Aorta (tissue), 5 donors: Measurements from ENCODE around the gene KCNJ12. TPM values are rescaled to one million over a fixed set of nuclear protein-coding genes. Genes with fewer than 3 reads are reported as not detected.
"Not testable (repeated sequence)": the region's sequence is repeated elsewhere in the genome, so short reads cannot be mapped to it uniquely, and the experiment has no call there.

ENCODE experiments used
- ATAC-seq: fragments of 200-7000 bp; cut with Tn5 transposase; one replicate; pipeline ENCODE4 v1.9.1; 2022; ENCODE audit warnings: moderate library complexity; ENCODE audit not compliant: low FRiP score
- DNase-seq, 2 donors: peaks; one replicate each; pipeline ENCODE4 v3.0.0-alpha.2; 2020
- H3K27ac ChIP-seq, 2 donors: one replicate each; pipeline ENCODE4 v1.5.1; 2013; ENCODE audit warnings: low read length in 2 of 2, mild to moderate bottlenecking in 2 of 2, moderate library complexity in 2 of 2, control low read depth in 1 of 2, inconsistent platforms in 1 of 2, low read depth in 1 of 2
- H3K27me3 ChIP-seq, 2 donors: one replicate each; pipeline ENCODE4 v1.6.1; 2013; ENCODE audit warnings: control low read depth in 1 of 2, low read length in 1 of 2, mild to moderate bottlenecking in 1 of 2, moderate library complexity in 1 of 2; ENCODE audit not compliant: insufficient read depth in 2 of 2, control insufficient read depth in 1 of 2
- H3K36me3 ChIP-seq, 2 donors: one replicate each; pipeline ENCODE4 v1.6.1; 2013; ENCODE audit warnings: control low read depth in 1 of 2, low read length in 1 of 2, mild to moderate bottlenecking in 1 of 2; ENCODE audit not compliant: insufficient read depth in 2 of 2, control insufficient read depth in 1 of 2
- H3K4me1 ChIP-seq, 2 donors: one replicate each; pipeline ENCODE4 v1.6.1; 2013; ENCODE audit warnings: low read length in 2 of 2, control low read depth in 1 of 2, mild to moderate bottlenecking in 1 of 2, moderate library complexity in 1 of 2; ENCODE audit not compliant: insufficient read depth in 2 of 2, control insufficient read depth in 1 of 2
- H3K4me3 ChIP-seq, 2 donors: one replicate each; pipeline ENCODE4 v1.5.1; 2013; ENCODE audit warnings: low read length in 2 of 2, control low read depth in 1 of 2, mild to moderate bottlenecking in 1 of 2
- H3K9me3 ChIP-seq: one replicate; pipeline ENCODE4 v1.6.1; 2013; ENCODE audit warnings: mild to moderate bottlenecking, low read length; ENCODE audit not compliant: control insufficient read depth
- WGBS, 2 donors: extraction: QIAGEN DNeasy Blood & Tissue Kit; methylation state at CpG; one replicate each; pipeline ENCODE4 v1.1.7; 2013; 5-methylcytosine and 5-hydroxymethylcytosine counted together
- intact Hi-C, 2 donors: fragments of 100-400 bp; cut with DNase I; formaldehyde crosslinking; loops; one replicate each; pipeline versions ENCODE4 v1.14.2 to v1.15.0; 2022
- polyA plus RNA-seq, 2 donors: library from polyadenylated mRNA; stranded (reverse); fragments of 200-250 nt; gene quantifications; one replicate each; pipeline ENCODE4 v1.2.3, GENCODE V29; 2013
- total RNA-seq, 2 donors: library from RNA; stranded (reverse); fragmentation: NEBNext Ultra II Directional; extraction: Animal tissue kit (Norgen Biotek cat#: 25700); gene quantifications; one replicate each; pipeline ENCODE4 v1.2.1, GENCODE V29; 2021
- donor health status: healthy with polysubstance abuse.
- donor health status: Bipolar disorder and iron deficiency.
- donor health status: DM: no; HTN: no; CAD: no.
- donor health status: DM: no; HTN: no; CAD: no.
- donor health status: DM: yes; HTN: yes; CAD: no.

KCNJ12 gene
- total and polyA plus RNA-seq, 4 donors: 0.13 to 4.0 (median 2.9) TPM; not detected in 1

GRCh38 chr17:21451975-21452374, 75.8 kb downstream of the KCNJ12 start:
- no peaks in the 10 kb centered on the region for H3K4me1 ChIP-seq
- H3K4me3 ChIP-seq: no peak overlapping the region
- intact Hi-C loops: loop anchor here in 1 of 2 donors (5.0 to 10.0 kb wide), 3 partner anchors 137 to 327 kb away; partner anchors contain the start of genes DHRS7B and MAP2K3
- DNase-seq: no peak
- no peaks in the 10 kb centered on the region for H3K36me3 ChIP-seq
- no peak overlapping the region for H3K27ac ChIP-seq
- H3K9me3 ChIP-seq: no peaks in the 10 kb centered on the region
- WGBS, 2 donors: 60 to 63% methylated on average over 9 of the region's 9 CpGs
- H3K27me3 ChIP-seq: no peaks in the 10 kb centered on the region
- no peak for ATAC-seq

DNA sequence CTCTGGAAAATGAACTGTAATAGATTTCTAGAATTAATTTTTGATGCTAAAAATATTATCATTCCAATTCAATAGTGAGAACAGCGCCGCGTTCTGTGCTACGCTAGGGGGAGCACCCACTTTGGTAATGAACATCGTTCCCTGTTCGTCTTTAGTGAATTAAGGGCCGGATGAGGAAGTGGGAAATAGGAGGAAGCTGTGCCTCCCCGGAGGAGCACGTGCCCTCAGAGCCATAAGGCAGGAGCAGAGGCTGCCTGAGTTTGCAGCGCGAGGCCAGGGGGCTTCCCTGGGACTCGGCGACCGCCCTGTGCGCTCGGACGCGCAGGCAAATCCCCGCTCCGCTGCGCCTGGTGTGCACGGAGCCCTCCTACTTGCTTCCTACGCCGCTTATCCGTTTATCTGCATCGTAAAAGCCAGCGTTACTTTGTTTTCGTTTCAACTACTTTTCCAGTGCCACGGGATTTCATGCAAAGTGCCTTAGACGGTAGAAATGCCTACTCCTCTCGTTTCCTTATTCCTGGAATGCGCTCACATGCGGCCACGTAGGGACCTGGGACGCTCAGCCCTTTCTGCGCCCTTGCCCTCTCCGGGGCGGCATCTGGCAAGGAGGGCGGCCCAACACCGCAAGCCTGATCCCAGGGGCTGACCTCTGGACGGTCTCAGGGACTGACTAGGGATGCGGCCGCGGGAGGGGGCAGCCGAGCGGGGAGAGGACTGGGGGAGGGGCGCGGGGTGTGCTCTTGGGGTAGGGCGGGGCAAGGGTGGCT, 76.4 kb downstream of the KCNJ12 start:
- Histone ChIP-seq H3K9me3 (no peaks in the 10 kb centered on the region), H3K4me1 (no peaks in the 10 kb centered on the region), H3K27ac (no peak overlapping the region), H3K36me3 (no peaks in the 10 kb centered on the region), H3K27me3 (no peaks in the 10 kb centered on the region), H3K4me3 (peak overlapping the region in 1 of 2 donors; percentile 4)
- DNase-seq (peak in 1 of 2 donors; percentile 74), ATAC-seq (peak; percentile 80)
- 2 to 4% methylated on average over 48 to 49 of the region's 49 CpGs for WGBS, 2 donors
- intact Hi-C loops: loop anchor here in 1 of 2 donors (5.0 to 10.0 kb wide), 3 partner anchors 138 to 328 kb away; partner anchors contain the start of genes DHRS7B and MAP2K3

DNA sequence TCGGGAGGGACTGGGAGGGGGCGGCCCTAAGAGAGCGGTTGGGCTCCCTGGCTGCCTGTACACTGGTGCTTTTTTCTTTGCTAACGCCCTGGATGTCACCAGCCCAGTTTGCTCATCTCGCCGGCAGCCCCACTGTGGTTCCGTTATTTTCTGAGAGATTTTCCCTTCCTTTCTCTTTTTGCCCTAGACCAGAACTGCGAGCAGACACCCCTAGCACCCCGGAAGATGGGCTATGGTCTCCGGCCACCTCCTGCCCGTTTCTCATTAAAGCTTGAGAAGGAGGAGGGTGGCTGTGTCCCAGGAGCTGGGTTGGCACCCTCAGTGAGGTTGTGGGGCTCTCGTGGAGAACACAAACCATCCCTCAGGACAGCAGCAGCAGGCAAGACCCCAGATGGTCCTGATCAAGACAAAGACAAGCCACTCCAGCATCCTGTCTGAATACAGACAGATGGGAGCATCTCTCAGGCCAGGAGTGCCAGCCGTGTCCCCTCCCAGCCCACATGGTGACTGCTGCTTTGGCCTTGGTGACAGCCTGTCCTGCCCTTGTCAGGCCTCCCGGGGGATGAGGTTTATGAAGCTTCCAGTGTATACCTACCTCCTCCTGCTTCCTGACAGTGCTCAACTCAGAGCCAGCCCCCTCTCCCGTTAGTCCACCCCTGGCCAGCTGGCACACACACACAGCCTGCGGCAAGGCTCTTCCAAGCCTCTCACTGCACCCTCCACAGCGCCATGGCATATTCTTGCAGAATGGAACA, 77.2 kb downstream of the KCNJ12 start:
- Histone ChIP-seq H3K4me1 (no peaks in the 10 kb centered on the region), H3K36me3 (no peaks in the 10 kb centered on the region), H3K27ac (no peak overlapping the region), H3K4me3 (no peak overlapping the region), H3K27me3 (no peaks in the 10 kb centered on the region), H3K9me3 (no peaks in the 10 kb centered on the region)
- peak; percentile 9 for ATAC-seq
- no peak for DNase-seq
- intact Hi-C loops: loop anchor here in 1 of 2 donors (5.0 to 10.0 kb wide), 3 partner anchors 139 to 329 kb away; partner anchors contain the start of genes DHRS7B and MAP2K3
- WGBS, 2 donors: 63 to 69% methylated on average over 14 to 17 of the region's 17 CpGs

- 91 to 92% methylated on average over 5 of the region's 5 CpGs for WGBS, 2 donors
- not testable (repeated sequence) for H3K9me3 ChIP-seq
- intact Hi-C loops: loop anchor here in 1 of 2 donors (5.0 to 10.0 kb wide), 3 partner anchors 139 to 329 kb away; partner anchors contain the start of genes DHRS7B and MAP2K3
These were observed 77.8 kb downstream of the KCNJ12 start for GRCh38 chr17:21454006-21454405.

GRCh38 chr17:21454441-21454840, 78.3 kb downstream of the KCNJ12 start:
- ATAC-seq (no peak), DNase-seq (no peak)
- H3K4me3 ChIP-seq: no peak overlapping the region
- no peaks in the 10 kb centered on the region for H3K4me1 ChIP-seq
- intact Hi-C loops: loop anchor here in 1 of 2 donors (5.0 to 10.0 kb wide), 3 partner anchors 140 to 330 kb away; partner anchors contain the start of genes DHRS7B and MAP2K3
- no peaks in the 10 kb centered on the region for H3K27me3 ChIP-seq
- no peaks in the 10 kb centered on the region for H3K9me3 ChIP-seq
- H3K36me3 ChIP-seq: no peaks in the 10 kb centered on the region
- 87 to 92% methylated on average over 4 of the region's 4 CpGs for WGBS, 2 donors
- H3K27ac ChIP-seq: no peak overlapping the region

More at GRCh38 chr17:21454006-21454405, 77.8 kb downstream of the KCNJ12 start:
- not testable (repeated sequence) for H3K36me3 ChIP-seq, H3K4me3 ChIP-seq, DNase-seq, H3K27ac ChIP-seq, ATAC-seq, H3K27me3 ChIP-seq, H3K4me1 ChIP-seq

GRCh38 chr17:21455761-21456160, 79.6 kb downstream of the KCNJ12 start:
- Histone ChIP-seq H3K27ac (no peak overlapping the region), H3K36me3 (no peaks in the 10 kb centered on the region), H3K4me3 (no peak overlapping the region), H3K9me3 (no peaks in the 10 kb centered on the region), H3K4me1 (no peaks in the 10 kb centered on the region), H3K27me3 (no peaks in the 10 kb centered on the region)
- DNase-seq (no peak), ATAC-seq (no peak)
- intact Hi-C loops: loop anchor here (2.0 to 10.0 kb wide), 5 partner anchors 55 to 331 kb away; partner anchors contain the start of genes DHRS7B (in 1 of the 2) and MAP2K3 (in 1 of the 2)
- WGBS, 2 donors: 88 to 97% methylated on average over 6 of the region's 6 CpGs

GRCh38 chr17:21456449-21456848, 80.3 kb downstream of the KCNJ12 start:
- not testable (repeated sequence) for H3K9me3 ChIP-seq, H3K36me3 ChIP-seq, ATAC-seq, H3K4me3 ChIP-seq, H3K27ac ChIP-seq, DNase-seq, H3K4me1 ChIP-seq, H3K27me3 ChIP-seq
- intact Hi-C loops: loop anchor here (2.0 to 10.0 kb wide), 5 partner anchors 54 to 332 kb away; partner anchors contain the start of genes DHRS7B (in 1 of the 2) and MAP2K3 (in 1 of the 2)
- 78 to 80% methylated on average over 5 of the region's 5 CpGs for WGBS, 2 donors
